Epithelial cell of prostate (primary cell): ENCODE data around the gene ACTRT2.

Source experiments
- DNase-seq: peaks from one replicate; pipeline ENCODE4 v3.0.0-alpha.2; 2011; ENCODE audit warnings: low read depth, low spot score
- H3K27ac ChIP-seq: fragments of 450-650 bp; 2 replicates; pipeline ENCODE4 v1.5.1; 2017; ENCODE audit warnings: mild to moderate bottlenecking

The ACTRT2 gene

DNA sequence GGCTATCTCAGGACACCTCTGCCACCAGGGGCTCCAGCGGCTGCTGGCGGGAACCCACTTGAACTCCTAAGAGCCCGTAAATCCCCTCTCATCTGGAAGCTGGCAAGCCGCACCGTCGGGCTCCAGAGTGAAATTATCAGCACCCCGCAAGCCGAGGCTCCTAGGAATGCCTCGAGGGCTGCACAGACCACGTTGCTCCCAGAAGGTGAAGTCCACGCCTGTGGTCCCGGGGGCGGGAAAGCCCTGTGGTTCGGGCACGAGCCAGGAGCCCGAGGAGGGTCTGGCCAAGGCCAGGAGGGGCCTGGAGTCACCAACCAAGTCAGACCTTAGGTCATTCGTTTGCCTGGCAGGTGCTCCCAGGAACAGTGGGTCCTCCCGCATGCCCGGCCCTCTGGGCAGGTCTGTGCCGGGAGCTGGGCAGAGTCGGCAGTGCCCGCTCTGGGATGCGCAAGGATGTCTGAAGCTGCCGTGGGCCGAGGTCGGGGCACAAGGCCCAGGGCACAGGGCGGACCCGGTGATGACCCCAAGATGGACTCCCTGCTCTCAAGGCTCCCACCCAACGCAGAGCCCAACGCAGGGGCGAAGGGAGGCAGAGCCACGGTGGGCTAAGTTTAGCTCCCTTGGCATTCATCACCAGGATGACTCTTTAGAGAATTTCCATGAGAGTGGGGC is 8.9 kb downstream of the ACTRT2 start:
- H3K27ac ChIP-seq = no peak overlapping the region
- DNase-seq = no peak

- no peak for DNase-seq
- no peak overlapping the region for H3K27ac ChIP-seq
Observed at GRCh38 chr1:3030663-3031381, 9.6 kb downstream of the ACTRT2 start.

GRCh38 chr1:3031401-3032221 is 10.3 kb downstream of the ACTRT2 start:
- no peak for DNase-seq
- H3K27ac ChIP-seq = no peak overlapping the region

DNA sequence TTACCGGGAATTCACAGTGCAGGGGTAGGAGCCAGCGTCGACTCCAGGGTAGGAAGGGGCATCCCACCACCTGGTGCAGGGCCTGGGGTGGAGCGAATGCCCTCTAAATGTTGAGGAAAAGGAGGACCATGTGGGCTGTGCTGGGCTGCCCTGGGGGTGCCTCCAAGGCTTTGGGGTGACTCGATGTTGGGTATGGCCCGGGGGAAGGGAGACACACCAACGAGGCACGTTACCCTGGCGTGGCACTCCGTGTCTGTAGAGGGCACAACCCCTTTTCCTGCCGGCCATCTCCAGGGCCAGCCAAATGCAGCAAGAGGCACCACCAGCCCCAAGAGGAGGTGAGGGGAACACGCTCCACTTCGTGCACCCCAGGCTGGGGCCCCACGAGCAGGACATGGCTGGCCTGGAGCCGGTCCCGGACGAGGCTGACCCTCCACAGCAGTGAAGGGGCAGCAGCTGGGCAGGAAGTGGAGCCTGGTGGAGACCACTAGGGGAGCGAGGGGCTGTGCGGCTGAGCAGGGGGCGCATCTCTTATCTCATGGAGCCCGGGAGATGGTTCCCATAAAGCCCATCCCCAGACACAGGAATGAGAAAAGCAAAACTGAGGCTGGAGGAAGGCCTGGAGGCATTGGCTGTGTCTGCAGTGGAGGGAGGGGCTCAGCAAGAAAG is 11.2 kb downstream of the ACTRT2 start:
- no peak for DNase-seq
- H3K27ac ChIP-seq = no peak overlapping the region

GRCh38 chr1:3033040-3033789 is 11.9 kb downstream of the ACTRT2 start:
- H3K27ac ChIP-seq = no peak overlapping the region
- DNase-seq = no peak

GRCh38 chr1:3033790-3034090 is 12.5 kb downstream of the ACTRT2 start:
- DNase-seq = no peak
- H3K27ac ChIP-seq = no peak overlapping the region

DNA sequence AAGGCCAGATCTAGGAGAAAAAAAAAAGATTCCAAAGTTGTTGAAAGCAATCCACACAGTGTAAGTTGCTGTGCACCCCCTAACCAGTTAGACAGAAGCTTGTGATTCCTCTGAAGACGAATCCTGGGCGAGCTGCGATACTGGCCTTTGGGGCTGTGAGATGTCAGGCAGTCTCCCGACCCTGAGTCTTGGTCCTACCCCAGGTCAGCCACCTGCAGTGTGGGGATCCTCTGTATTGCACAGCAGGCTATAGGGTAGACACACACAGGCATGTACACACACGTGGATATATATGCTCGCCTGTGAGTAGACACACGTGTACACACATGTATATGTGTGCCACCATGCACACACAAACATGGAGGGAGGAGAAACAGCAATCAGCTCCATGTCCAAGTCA is 12.9 kb downstream of the ACTRT2 start:
- H3K27ac ChIP-seq = no peak overlapping the region
- no peak for DNase-seq

- H3K27ac ChIP-seq = no peak overlapping the region
- no peak for DNase-seq
Observed at GRCh38 chr1:3034728-3035562, 13.7 kb downstream of the ACTRT2 start.

- DNase-seq = no peak
- H3K27ac ChIP-seq = no peak overlapping the region
Observed at GRCh38 chr1:3035563-3036446, 14.5 kb downstream of the ACTRT2 start.

DNA sequence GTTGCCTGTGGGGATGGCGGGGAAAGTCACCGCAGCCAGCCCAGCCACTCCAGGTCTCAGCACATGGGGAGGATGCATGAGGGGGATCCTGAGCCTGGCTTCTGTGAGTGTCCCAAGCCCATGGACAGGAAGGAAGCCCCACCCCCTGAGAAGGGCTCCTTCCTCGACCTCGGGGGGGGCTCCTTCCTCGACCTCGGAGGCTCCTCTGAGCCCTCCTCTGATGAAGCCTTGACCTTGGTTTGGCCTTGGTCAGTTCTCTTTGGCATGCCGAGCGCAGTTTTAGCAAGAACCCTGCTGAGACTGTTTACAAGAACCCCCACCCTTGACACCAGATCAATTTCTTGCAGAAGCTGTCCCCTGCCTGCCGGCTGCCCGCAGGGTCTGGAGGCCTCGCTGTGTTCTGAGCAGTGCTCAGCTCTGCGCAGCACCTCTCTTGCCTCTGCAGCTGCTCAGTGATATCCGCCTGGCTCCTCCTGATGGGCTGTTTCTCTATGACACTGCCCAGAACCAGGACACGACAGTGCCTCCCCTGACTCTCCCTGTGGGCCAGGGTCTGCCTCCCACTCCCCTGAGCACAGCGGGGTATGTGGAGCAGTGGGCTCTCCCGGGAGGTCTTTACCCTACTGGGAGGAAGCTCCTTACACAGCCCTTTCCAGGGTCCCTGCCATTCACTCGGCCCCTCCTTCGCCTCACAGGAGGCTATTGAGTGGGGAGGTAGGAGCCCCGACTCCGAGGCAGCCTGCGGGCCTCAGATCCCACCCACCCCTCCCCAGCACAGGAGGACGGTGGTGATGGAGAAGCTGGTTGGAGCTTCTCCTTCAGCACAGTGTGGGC is 15.4 kb downstream of the ACTRT2 start:
- DNase-seq = no peak
- no peak overlapping the region for H3K27ac ChIP-seq

DNA sequence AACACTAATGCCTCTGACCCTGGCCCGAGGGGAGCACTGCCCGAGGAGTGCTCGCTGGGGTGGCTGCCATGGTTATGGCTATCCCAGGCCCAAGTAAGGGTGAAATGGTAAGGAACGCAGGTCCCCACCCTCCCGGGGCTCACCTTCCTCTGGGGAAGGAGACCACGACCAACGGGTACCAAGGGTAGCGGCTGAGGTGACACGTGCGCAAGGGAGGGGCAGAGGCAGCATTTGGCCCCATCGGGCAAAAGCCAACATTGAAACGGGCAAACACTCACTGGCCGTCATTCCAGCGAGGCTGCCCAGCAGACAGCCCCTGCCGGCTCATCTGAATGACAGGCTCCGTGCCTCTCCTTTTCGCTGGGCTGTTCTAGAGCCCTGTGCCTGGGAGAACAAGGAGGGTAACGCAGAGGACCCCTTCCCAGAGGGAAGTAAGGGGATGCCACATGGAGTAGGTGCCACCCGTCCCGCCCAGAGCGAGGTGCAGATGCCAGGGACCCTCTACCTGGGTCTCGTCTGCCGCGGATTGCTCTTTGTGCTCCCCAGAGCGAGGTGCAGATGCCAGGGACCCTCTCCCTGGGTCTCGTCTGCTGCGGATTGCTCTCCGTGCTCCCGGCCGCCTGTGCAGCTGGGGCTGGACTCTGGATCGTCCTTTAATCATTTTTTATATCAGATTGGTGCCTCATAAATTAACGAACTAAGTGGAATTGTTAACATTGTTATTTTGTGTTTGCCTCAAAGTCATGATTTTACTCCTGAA is 16.2 kb downstream of the ACTRT2 start:
- no peak for DNase-seq
- no peak overlapping the region for H3K27ac ChIP-seq

- H3K27ac ChIP-seq = no peak overlapping the region
- no peak for DNase-seq
Observed at GRCh38 chr1:3038113-3038551, 16.9 kb downstream of the ACTRT2 start.

- no peak for DNase-seq
- H3K27ac ChIP-seq = no peak overlapping the region
Observed at GRCh38 chr1:3038571-3039181, 17.4 kb downstream of the ACTRT2 start.

GRCh38 chr1:3040004-3040403 is 18.7 kb downstream of the ACTRT2 start:
- DNase-seq = no peak
- no peak overlapping the region for H3K27ac ChIP-seq

DNA sequence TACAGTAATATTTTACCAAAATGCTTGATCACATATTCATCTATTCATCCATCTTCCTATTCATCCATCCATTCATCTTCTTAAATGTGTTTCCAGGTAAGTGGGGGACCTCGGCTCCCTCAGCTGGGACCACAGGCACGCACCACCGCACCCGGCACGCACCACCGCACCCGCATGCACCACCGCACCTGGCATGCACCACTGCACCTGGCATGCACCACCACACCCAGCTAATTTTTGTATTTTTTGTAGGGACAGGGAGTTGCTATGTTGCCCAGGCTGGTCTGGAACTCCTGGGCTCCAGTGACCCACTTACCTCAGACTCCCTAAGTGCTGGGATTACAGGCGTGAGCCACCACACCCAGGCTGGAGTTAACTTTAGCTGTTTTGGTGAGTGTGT is 21.2 kb downstream of the ACTRT2 start:
- DNase-seq = no peak
- H3K27ac ChIP-seq = no peak overlapping the region

DNA sequence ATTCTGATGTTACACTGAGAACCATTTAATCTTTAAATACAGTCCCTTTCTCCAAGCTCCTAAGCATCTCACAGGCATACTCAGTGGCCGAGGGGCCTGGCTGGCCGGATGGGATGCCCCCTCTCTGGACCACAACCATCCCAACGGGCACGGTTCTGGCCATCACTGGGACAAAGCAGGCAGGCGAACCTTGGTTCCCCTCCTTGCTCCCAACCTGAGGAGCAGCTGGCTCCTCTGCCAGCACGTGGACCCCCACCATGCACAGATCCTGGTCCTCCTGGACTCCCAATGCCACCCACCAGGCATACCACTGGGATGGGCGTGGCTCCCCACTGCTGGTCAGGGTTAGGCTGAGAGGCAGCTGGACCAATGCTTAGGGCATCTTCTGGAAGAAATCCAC is 27.9 kb downstream of the ACTRT2 start:
- H3K27ac ChIP-seq = no peak overlapping the region
- DNase-seq = no peak
